NT2/D1 (cell line): Measurements from ENCODE around the gene WWP2.
"Not testable (repeated sequence)": the region's sequence is repeated elsewhere in the genome, so short reads cannot be mapped to it uniquely, and the experiment has no call there.

Source experiments
- DNase-seq: peaks from one replicate; pipeline ENCODE4 v3.0.0-alpha.2; 2011; ENCODE audit warnings: low read depth, low spot score
- H3K27me3 ChIP-seq: 2 replicates; pipeline ENCODE4 v1.6.0; 2011; ENCODE audit warnings: mild to moderate bottlenecking; ENCODE audit not compliant: insufficient read length, insufficient read depth
- H3K36me3 ChIP-seq: 2 replicates; pipeline ENCODE4 v1.6.1; 2011; ENCODE audit warnings: mild to moderate bottlenecking, low read length, mixed read lengths; ENCODE audit not compliant: insufficient read depth, insufficient read length
- H3K4me1 ChIP-seq: 2 replicates; pipeline ENCODE4 v1.5.1; 2011; ENCODE audit not compliant: insufficient read depth, insufficient read length
- H3K4me3 ChIP-seq: 2 replicates; pipeline ENCODE4 v1.5.1; 2011; ENCODE audit warnings: low read depth; ENCODE audit not compliant: insufficient read length
- H3K9ac ChIP-seq: 2 replicates; pipeline ENCODE4 v1.6.0; 2011; ENCODE audit warnings: low read depth; ENCODE audit not compliant: insufficient read length
- H3K9me3 ChIP-seq: 2 replicates; pipeline ENCODE4 v1.5.1; 2011; ENCODE audit warnings: mild to moderate bottlenecking, low read length; ENCODE audit not compliant: insufficient read depth

Gene WWP2

DNA sequence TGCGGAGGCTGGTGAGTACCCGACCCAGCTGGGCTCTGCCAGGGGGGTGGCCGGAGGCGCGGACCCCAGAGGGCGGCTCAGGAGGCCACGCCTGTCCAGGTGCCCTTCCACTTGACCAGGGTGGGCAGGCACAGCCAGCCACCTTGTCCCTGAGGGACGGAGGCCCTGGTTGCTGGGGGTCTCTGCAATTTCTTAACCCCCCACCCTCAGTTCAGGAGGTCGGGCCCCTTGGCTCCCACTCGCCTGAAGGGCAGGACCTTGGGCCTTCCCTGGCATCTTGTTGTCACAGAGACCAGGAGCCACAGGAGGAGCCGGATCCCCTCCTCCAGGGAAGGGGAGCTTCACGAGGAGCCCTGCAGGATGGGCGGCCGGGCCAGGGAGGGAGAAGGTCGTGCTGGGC is 190.0 kb downstream of the WWP2 start:
- H3K36me3 ChIP-seq, H3K4me1 ChIP-seq, DNase-seq, H3K4me3 ChIP-seq, H3K9ac ChIP-seq, H3K27me3 ChIP-seq, H3K9me3 ChIP-seq: not testable (repeated sequence)

DNA sequence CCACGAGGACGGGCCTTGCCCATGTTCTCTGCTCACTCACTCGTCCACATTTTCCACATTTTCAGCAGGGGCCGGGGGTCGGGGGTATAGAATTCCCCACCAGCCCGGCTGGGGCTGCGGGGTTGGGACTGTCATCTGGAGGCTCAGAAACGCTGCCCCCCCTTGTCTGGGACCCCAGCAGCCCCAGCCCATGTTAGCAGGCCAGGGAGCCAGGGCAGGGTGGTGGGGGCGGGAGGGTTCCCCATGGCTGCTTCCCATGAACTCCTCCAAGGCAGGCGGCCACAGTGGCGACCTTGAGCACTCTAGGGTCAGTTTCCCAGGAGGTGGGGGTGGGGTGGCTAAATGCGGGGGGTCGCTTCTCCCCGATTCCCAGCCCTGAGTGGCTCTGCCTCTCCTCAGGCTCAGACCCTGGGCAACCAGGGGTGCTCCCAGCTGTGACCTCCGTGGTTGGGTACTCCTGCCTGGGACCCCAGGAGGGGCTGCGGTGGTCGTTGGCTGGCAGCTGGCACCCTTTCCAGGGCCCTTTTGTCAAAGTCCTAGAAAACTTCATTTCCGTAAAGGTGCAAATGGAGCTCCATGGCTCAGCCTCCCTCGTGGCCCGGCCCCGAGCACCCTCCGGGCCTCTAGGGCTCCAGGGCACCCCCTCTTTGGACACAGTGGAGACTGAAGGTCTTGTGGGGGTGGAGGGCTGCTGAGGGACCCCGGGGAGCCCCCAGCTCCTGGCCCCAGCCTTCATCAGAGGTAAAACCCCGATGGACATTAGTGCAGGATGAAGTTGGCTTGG is 190.6 kb downstream of the WWP2 start:
- DNase-seq, H3K9me3 ChIP-seq, H3K4me3 ChIP-seq, H3K27me3 ChIP-seq, H3K9ac ChIP-seq, H3K4me1 ChIP-seq, H3K36me3 ChIP-seq: not testable (repeated sequence)

DNA sequence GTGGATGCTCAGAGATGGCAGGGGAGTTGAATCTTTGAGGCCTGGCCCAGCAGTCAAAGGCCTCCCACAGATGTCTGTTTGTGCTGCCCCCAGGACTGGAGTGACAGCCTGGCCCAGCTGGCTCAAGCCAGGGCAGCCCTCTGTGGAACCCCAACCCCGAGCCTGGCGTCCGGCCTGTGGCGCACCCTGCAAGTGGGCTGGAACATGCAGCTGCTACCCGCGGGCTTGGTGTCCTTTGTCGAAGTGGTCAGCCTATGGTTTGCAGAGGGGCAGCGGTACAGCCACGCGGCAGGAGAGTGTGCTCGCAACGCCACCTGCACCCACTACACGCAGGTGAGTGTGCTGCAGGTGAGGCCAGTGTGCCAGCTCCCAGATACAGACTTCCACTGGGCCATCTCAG is 192.1 kb downstream of the WWP2 start:
- H3K4me3 ChIP-seq, DNase-seq, H3K27me3 ChIP-seq, H3K9me3 ChIP-seq, H3K4me1 ChIP-seq, H3K9ac ChIP-seq, H3K36me3 ChIP-seq: not testable (repeated sequence)

DNA sequence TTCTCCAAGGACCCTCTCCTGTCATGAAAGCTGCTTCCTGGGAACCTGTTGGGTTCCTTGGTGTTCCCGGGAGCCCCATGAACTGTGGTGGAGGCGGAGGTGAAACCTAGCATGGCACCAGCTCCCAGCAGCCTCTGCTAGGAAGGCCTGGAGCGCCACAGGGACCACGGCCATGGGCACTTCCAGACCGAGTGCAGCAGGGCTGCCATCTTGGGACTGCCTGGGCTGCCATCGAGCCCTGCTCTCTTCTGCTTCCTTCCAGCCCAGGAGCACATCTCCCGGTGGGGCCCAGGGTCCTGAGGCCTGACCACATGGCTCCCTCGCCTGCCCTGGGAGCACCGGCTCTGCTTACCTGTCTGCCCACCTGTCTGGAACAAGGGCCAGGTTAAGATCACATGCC is 201.2 kb downstream of the WWP2 start:
- not testable (repeated sequence) for H3K4me1 ChIP-seq, DNase-seq, H3K36me3 ChIP-seq, H3K27me3 ChIP-seq, H3K9me3 ChIP-seq, H3K9ac ChIP-seq, H3K4me3 ChIP-seq

DNA sequence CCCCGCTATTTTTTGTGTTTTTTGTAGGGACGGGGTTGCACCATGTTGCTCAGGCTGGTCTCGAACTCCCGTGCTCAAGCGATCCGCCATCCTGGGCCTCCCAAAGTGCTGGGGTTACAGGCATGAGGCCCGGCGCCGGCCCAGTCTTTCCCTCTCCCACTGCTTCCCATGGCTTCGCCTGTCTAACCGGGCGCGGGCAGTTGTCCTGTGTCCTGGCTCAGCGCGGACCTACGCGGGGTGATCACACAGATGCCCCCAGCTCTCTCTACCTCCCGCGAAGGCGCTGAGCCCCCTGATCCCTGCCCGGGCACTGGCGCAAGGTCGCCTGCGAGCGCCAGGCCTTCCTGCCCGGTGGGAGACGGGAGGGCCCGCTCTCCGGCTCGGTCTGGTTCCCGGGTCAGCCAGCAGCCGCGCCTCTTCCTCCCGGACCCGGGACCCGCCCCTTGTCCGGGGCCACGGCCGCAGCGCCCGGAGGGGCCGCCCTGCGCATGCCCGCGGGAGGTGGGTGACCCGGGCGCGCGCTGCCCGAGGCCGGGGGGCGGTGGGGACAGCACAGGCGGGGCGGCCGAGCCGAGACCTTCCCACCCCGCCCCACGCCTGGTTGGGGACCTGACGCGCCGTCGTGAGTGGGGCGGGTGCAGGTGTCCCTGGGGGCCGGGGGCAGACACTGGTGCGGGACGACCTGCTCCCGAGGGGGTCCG is 203.0 kb downstream of the WWP2 start:
- DNase-seq, H3K27me3 ChIP-seq, H3K4me3 ChIP-seq, H3K36me3 ChIP-seq, H3K9ac ChIP-seq, H3K9me3 ChIP-seq, H3K4me1 ChIP-seq: not testable (repeated sequence)

DNA sequence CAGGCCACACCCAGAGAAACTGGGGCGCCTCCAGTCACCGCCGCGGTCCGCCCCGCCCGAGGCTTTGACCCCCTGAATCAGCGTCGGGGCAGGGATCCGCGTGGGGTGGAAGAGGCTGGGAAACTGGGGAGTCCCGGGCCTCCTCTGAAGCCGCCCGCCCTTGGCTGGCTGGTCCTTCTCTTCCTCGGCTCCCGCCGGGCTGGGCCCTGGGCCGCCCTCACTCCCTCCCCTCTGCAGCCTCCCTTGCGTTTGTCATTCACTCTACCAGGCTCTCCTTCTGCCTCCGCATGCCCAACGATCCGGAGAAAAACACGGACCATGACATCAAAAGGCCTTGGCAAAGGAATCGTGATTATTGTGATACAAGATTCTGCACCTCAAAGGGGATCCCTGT is 203.5 kb downstream of the WWP2 start:
- not testable (repeated sequence) for DNase-seq, H3K4me1 ChIP-seq, H3K9me3 ChIP-seq, H3K4me3 ChIP-seq, H3K9ac ChIP-seq, H3K36me3 ChIP-seq, H3K27me3 ChIP-seq

DNA sequence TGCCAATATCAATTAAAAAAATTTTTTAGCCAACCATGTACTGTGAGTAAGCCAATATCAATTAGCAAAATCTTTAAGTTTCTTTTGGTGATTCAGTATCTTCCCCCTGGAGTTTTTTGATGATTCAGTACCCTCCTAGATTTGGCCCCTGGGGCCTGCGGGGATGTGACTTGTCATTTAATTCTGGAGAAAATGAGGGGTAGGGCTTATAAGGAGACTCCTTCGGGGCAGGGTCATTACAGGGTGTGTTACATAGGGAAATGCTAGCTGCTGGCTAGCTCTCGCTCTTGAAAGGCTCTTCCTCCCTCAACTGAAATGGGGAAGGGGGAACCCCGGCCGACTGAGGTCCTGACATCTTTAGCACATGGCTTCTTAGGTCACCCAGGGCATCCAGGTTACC is 205.6 kb downstream of the WWP2 start:
- not testable (repeated sequence) for H3K36me3 ChIP-seq, H3K9me3 ChIP-seq, H3K4me3 ChIP-seq, H3K27me3 ChIP-seq, H3K9ac ChIP-seq, DNase-seq, H3K4me1 ChIP-seq

DNA sequence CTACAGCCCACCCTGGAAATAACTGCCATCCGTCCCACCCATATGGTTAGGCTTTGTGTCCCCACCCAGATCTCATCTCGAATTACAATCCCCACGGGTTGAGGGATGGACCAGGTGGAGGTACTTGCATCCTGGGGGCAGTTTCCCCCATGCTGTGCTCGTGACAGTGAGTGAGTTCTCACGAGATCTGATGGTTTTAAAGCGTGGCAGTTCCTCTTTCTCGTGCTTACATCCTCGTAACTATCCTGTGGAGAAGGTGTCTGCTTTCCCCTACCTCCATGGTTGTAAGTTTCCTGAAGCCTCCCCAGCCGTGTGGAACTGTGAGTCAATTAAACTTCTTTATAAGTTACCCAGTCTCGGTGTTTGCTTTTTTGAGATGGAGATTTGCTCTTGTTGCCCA is 206.0 kb downstream of the WWP2 start:
- H3K27me3 ChIP-seq, H3K4me3 ChIP-seq, DNase-seq, H3K9ac ChIP-seq, H3K36me3 ChIP-seq, H3K4me1 ChIP-seq, H3K9me3 ChIP-seq: not testable (repeated sequence)

DNA sequence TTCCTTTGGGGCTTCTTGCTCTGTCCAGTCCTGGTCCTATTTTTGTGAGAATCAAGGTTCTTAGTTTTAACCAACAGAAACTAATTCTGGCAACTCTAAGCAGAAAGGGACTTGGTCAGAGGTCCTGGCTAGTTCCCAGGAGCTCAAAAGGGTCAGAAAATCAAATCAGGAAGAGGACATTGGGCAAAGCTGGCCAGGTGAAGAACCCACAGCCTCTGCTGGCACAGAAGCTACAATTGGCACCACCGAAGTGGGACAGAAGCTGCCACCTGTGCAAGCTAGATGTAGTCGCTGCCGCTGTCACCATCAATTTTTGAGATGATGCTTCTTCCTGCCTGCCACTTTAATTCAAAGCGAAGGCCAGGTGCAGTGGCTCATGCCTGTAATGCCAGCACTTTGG is 207.5 kb downstream of the WWP2 start:
- H3K4me1 ChIP-seq, H3K4me3 ChIP-seq, H3K9ac ChIP-seq, H3K36me3 ChIP-seq, H3K9me3 ChIP-seq, DNase-seq, H3K27me3 ChIP-seq: not testable (repeated sequence)

DNA sequence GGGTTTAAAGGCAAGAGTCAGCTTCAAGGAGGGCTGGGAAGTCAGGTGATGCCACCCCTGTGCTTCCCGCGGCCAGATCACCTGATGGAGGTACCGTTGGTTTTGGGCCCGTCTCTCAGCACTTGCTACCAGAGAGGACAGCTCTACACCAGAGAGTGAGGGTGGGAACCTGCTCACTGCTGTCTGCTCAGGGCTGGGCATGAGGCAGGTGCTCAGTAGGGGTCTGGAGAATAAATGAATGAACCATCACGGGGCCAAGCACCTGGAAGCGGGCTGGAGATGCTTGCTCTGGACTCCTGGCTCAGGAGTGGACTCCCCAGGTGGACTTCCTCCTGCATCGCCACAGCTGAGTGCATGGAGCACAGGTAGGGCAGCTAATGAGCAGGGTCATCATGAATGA is 210.0 kb downstream of the WWP2 start:
- not testable (repeated sequence) for H3K27me3 ChIP-seq

DNA sequence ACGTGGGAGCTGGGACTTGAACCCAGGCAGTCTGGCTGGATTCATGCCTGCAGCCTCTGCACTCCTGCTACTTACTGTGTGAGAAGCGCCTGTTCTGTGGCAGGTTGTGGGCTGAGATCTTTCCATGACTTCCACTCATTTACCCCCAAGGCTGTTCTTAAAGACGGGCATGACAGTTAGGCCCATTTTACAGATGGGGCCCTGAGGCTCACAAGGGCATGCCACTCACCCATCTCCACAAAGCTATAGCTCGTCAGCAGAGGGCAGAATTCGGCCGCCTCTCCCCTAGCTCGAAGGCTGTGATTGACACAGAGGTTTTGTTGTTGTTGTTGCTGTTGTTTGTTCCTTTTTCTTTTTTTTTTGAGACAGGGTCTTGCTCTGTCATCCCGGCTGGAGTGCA is 210.8 kb downstream of the WWP2 start:
- not testable (repeated sequence) for H3K36me3 ChIP-seq, DNase-seq, H3K27me3 ChIP-seq

More for the DNA sequence above, 210.0 kb downstream of the WWP2 start:
- DNase-seq, H3K4me3 ChIP-seq, H3K36me3 ChIP-seq, H3K4me1 ChIP-seq, H3K9me3 ChIP-seq, H3K9ac ChIP-seq: not testable (repeated sequence)

DNA sequence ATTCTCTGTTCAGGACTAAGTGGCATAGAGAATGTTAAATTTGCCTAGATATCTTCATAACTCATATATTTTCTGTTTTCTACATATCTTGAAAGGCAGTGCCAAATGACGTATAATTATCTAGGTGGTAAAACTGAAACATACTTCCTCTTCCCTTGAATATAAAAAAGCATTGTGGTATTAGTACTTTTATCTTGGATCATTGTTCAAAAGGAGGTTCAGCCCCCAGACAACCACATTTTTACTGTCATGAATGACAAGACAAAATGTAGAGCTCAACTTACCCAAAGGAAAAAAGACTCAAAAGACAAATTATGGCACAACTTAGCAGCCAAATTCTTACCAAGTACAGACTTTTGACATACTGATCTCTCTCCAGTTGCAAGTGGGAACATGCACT is 223.1 kb downstream of the WWP2 start:
- not testable (repeated sequence) for H3K9ac ChIP-seq, H3K36me3 ChIP-seq

More for the DNA sequence above, 210.8 kb downstream of the WWP2 start:
- H3K4me1 ChIP-seq, H3K9me3 ChIP-seq, H3K4me3 ChIP-seq, H3K9ac ChIP-seq: not testable (repeated sequence)

More for the DNA sequence above, 223.1 kb downstream of the WWP2 start:
- not testable (repeated sequence) for DNase-seq, H3K27me3 ChIP-seq, H3K9me3 ChIP-seq, H3K4me1 ChIP-seq, H3K4me3 ChIP-seq
